Measurements from ENCODE around the gene CD300LD.

CD300LD gene

GRCh38 chr17:74607221-74607620 is 15.1 kb upstream of the CD300LD start:
- Histone ChIP-seq H4K20me1 (ENCODE audit: control insufficient read depth, insufficient read depth, low read depth, low read length) (no peaks in the 10 kb centered on the region), H3F3A (ENCODE audit: control insufficient read depth, insufficient read depth) (no peaks in the 10 kb centered on the region), H3K4me2 (ENCODE audit: low read length) (no peak overlapping the region), H3K36me3 (ENCODE audit: control insufficient read depth, low read length) (no peaks in the 10 kb centered on the region), H3K4me3 (ENCODE audit: low read length) (no peak overlapping the region), H3K79me2 (ENCODE audit: control insufficient read depth, low read length) (no peaks in the 10 kb centered on the region), H3K27me3 (ENCODE audit: control insufficient read depth, low read length) (peaks cover 24% of the 10 kb centered on the region; the same call in 1 of the 2 replicates), H3K4me1 (ENCODE audit: control insufficient read depth, low read length) (no peaks in the 10 kb centered on the region), H3K9me3 (ENCODE audit: control insufficient read depth, insufficient read depth, low read length) (no peaks in the 10 kb centered on the region), H3K27ac (ENCODE audit: low read depth, low read length) (no peak overlapping the region), H3K9me2 (replicated peaks; ENCODE audit: control insufficient read depth, low read length) (no peaks in the 10 kb centered on the region)
- no peak for TF ChIP-seq EZH2phosphoT487 (IDR thresholded peaks at IDR 0.05; ENCODE audit: borderline replicate concordance, low read length)
- TF ChIP-seq, protein P1, sequence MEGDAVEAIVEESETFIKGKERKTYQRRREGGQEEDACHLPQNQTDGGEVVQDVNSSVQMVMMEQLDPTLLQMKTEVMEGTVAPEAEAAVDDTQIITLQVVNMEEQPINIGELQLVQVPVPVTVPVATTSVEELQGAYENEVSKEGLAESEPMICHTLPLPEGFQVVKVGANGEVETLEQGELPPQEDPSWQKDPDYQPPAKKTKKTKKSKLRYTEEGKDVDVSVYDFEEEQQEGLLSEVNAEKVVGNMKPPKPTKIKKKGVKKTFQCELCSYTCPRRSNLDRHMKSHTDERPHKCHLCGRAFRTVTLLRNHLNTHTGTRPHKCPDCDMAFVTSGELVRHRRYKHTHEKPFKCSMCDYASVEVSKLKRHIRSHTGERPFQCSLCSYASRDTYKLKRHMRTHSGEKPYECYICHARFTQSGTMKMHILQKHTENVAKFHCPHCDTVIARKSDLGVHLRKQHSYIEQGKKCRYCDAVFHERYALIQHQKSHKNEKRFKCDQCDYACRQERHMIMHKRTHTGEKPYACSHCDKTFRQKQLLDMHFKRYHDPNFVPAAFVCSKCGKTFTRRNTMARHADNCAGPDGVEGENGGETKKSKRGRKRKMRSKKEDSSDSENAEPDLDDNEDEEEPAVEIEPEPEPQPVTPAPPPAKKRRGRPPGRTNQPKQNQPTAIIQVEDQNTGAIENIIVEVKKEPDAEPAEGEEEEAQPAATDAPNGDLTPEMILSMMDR (IDR thresholded peaks at IDR 0.05; ENCODE audit: low read depth, low read length, poor library complexity, severe bottlenecking) = no peak

DNA sequence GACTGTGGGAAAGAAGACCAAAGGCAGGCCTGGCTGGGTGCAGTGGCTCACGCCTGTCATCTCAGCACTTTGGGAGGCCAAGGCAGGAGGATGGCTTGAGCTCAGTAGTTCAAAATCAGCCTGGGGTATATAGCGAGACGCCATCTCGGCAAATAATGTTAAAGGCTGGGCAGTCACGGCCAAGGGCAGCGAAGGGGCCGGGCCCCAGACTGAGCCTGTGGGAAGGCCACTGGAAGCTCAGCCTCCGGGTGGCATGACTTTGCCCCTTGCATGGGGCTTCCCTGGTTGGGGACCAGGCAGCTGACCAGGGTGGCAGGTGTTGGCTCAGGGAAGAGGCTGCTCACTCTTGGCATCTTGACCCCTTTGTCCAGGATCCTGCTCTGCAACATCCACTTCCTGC is 14.0 kb upstream of the CD300LD start:
- no peaks in the 10 kb centered on the region for H3K4me1 ChIP-seq (ENCODE audit: control insufficient read depth, low read length)
- H4K20me1 ChIP-seq (ENCODE audit: control insufficient read depth, insufficient read depth, low read depth, low read length) = no peaks in the 10 kb centered on the region
- peaks cover 24% of the 10 kb centered on the region; the same call in 1 of the 2 replicates for H3K27me3 ChIP-seq (ENCODE audit: control insufficient read depth, low read length)
- H3K9me3 ChIP-seq (ENCODE audit: control insufficient read depth, insufficient read depth, low read length) = no peaks in the 10 kb centered on the region
- no peaks in the 10 kb centered on the region for H3K79me2 ChIP-seq (ENCODE audit: control insufficient read depth, low read length)
- TF ChIP-seq, protein P1 (IDR thresholded peaks at IDR 0.05; ENCODE audit: low read depth, low read length, poor library complexity, severe bottlenecking) = no peak
- TF ChIP-seq EZH2phosphoT487 (IDR thresholded peaks at IDR 0.05; ENCODE audit: borderline replicate concordance, low read length) = no peak
- no peak overlapping the region for H3K27ac ChIP-seq (ENCODE audit: low read depth, low read length)
- no peaks in the 10 kb centered on the region for H3F3A ChIP-seq (ENCODE audit: control insufficient read depth, insufficient read depth)
- H3K4me2 ChIP-seq (ENCODE audit: low read length) = no peak overlapping the region
- H3K9me2 ChIP-seq (replicated peaks; ENCODE audit: control insufficient read depth, low read length) = no peaks in the 10 kb centered on the region
- no peak overlapping the region for H3K4me3 ChIP-seq (ENCODE audit: low read length)
- no peaks in the 10 kb centered on the region for H3K36me3 ChIP-seq (ENCODE audit: control insufficient read depth, low read length)

- no peaks in the 10 kb centered on the region for H3K9me2 ChIP-seq (replicated peaks; ENCODE audit: control insufficient read depth, low read length)
- no peaks in the 10 kb centered on the region for H4K20me1 ChIP-seq (ENCODE audit: control insufficient read depth, insufficient read depth, low read depth, low read length)
- H3K4me1 ChIP-seq (ENCODE audit: control insufficient read depth, low read length) = no peaks in the 10 kb centered on the region
- no peak overlapping the region for H3K4me3 ChIP-seq (ENCODE audit: low read length)
- TF ChIP-seq, protein P1 (IDR thresholded peaks at IDR 0.05; ENCODE audit: low read depth, low read length, poor library complexity, severe bottlenecking) = no peak
- TF ChIP-seq EZH2phosphoT487 (IDR thresholded peaks at IDR 0.05; ENCODE audit: borderline replicate concordance, low read length) = no peak
- H3K9me3 ChIP-seq (ENCODE audit: control insufficient read depth, insufficient read depth, low read length) = no peaks in the 10 kb centered on the region
- H3K79me2 ChIP-seq (ENCODE audit: control insufficient read depth, low read length) = no peaks in the 10 kb centered on the region
- no peak overlapping the region for H3K4me2 ChIP-seq (ENCODE audit: low read length)
- H3K36me3 ChIP-seq (ENCODE audit: control insufficient read depth, low read length) = no peaks in the 10 kb centered on the region
- no peaks in the 10 kb centered on the region for H3F3A ChIP-seq (ENCODE audit: control insufficient read depth, insufficient read depth)
- H3K27ac ChIP-seq (ENCODE audit: low read depth, low read length) = no peak overlapping the region
- peaks cover 22% of the 10 kb centered on the region; the same call in 1 of the 2 replicates for H3K27me3 ChIP-seq (ENCODE audit: control insufficient read depth, low read length)
These were observed 13.3 kb upstream of the CD300LD start for GRCh38 chr17:74605361-74605760.
